GM19397 (cell line): ENCODE measurements around the gene TRIM10.
"Not testable (repeated sequence)": the region's sequence is repeated elsewhere in the genome, so short reads cannot be mapped to it uniquely, and the experiment has no call there.

Experiments
- ATAC-seq: cut with Tn5 transposase; IDR thresholded peaks from one replicate; pipeline ENCODE4 v1.9.1; 2021; ENCODE audit warnings: mild to moderate bottlenecking, moderate library complexity; ENCODE audit not compliant: unreplicated experiment

Gene TRIM10

DNA sequence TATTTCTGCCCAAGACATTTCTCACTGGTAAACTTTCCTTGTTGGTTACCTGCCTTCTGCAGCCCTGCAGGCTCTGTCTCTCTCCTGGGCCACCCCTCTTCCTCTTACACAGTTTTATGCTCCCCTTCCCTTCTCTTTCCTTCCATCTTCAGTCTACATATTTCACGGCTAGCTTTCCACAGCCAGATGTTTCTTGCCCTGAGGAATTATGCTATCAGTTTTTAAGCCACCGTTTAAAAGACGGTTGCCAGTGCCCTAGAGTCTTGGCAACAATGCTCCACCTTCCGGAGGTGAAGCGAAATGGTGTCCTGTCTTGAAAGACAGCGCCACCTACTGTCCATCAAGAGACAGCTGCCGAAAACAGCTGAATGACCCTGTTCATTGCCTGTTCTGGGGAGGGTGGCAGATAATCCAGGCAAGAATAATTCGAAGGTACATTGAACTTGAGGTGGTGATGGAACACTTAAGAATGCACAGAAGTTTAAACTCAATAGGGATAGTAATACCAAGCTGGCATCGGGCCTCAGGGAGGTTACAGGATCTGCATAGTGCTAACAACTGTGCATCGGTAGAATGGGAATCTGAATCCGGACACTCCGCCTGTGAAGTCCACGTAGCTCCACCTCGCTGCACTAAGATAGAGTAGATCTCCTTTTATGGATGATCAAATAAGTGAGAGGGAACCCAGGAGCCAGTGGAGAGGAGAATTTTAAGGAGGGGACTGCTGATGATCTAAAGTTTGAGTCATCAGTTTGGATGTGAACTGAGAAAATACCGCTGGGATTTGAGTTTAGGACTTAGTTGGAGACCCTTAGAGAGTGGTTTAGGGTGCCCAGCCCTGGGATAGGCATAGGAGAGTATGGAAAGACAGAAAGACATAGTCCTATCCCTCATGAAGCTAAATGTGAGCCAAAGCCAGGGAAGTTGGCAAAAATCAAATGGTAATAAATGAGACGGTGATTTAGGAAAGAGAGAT lies 29.8 kb downstream of the TRIM10 start:
- peak; percentile 75 for ATAC-seq

- ATAC-seq: no peak
These were observed 30.8 kb downstream of the TRIM10 start for GRCh38 chr6:30130179-30130679.

- ATAC-seq: no peak
These were observed 31.5 kb downstream of the TRIM10 start for GRCh38 chr6:30129265-30130178.

- ATAC-seq: no peak
These were observed 33.5 kb downstream of the TRIM10 start for GRCh38 chr6:30127238-30128093.

- ATAC-seq: no peak
These were observed 38.5 kb downstream of the TRIM10 start for GRCh38 chr6:30122515-30122914.

DNA sequence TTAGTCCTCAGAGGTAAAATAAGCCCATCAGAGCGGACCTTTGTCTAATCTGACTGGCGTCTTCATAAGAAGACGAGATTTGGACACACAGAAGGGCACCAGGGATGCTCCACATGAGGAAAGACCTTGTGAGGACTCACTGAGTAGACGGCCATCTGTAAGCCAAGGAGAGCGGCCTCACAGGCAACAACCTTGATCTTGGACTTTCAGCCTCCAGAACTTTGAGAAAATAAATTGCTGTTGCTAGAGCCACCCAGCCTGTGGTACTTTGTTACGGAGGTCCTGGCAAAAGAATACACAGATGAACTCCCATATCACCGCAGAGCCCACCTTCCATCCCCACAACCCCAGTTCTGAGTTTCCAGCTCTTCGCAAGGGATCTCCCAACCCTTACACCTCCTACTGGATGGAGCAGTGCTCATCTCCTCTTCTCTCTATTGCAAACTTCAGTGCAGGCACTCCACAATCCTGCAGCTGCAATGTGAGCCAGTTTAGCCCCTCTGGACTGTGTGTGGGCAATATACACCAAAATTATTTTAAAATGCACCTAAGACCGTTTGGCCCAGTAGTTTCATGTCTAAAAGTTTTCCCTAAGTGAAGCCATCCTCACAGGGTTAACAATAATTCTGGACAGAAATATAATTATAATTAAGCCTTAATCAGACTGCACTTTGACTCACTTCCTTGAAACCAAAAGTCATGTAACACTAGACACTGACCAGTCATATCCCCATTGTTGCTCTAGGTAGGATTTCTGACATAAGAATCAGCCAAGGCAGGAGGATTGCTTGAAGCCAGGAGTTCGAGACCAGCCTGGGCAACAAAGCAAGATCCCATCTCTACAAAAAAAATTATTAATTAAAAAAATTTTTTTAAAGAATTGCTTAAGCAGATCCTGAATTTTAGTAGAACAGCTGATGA lies 39.3 kb downstream of the TRIM10 start:
- no peak for ATAC-seq

DNA sequence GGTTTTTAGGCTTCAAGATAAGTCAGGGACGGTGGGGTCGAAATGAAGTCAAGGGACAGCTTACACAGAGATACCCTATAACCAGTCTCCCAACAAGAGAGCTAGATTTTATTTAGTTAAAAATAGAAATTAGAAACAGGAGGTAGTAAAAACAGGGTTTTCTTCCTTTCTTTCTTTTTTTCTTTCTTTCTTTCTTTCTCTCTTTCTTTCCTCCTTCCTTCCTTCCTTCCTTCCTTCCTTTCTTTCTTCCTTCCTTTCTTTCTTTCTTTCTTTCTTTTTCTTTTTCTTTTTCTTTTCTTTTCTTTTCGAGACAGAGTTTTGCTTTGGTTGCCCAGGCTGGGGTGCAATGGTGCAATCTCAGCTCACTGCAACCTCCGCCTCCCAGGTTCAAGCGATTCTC lies 42.3 kb downstream of the TRIM10 start:
- not testable (repeated sequence) for ATAC-seq

GRCh38 chr6:30116724-30117123 lies 44.3 kb downstream of the TRIM10 start:
- no peak for ATAC-seq

GRCh38 chr6:30113841-30114240 lies 47.2 kb downstream of the TRIM10 start:
- ATAC-seq: no peak

DNA sequence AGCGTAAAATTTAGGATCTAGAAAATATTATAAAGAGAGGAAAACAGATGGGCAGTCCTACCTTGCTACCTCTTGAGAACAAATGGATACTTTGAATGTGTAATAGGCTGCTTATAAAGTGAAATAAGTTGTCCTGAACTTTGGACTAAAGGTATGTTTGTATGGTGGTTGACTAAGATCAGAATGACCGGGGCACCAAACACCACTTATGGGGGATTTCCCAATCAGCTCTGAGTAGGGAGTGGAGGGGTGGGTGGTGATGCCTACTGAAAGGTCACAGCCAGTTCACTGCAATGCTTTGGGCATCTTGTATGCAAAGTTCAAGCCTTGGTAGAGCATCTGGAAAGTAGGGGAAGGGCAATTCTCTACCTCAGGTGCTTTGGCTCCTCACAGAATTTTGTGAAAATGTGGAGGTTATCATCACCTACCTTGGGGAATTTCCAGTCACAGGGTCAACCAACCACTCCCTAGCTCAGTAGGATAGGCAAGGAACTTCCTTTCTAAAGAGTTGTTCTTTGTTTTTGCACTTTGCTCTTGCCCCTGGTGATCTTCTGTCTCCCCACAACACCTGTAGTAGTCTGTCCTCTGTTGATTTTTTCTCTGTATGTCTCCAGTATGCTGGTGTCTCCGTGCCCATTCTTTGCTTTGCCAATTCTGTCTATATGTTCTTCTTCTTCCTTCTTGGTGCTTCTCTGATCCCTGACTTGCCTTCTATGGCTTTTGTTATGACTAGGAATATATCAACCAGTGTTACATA lies 47.8 kb downstream of the TRIM10 start, which contains the start of gene TRIM31:
Gene TRIM31 (minus strand): TSS at position 88 of the 757 bp plus-strand sequence. CDS start 285 bp downstream, outside the sequence.
- peak; percentile 74 for ATAC-seq

GRCh38 chr6:30112402-30112994 lies 48.5 kb downstream of the TRIM10 start:
- no peak for ATAC-seq

- no peak for ATAC-seq
These were observed 49.6 kb downstream of the TRIM10 start for GRCh38 chr6:30111266-30111856.

GRCh38 chr6:30104661-30105060 lies 56.4 kb downstream of the TRIM10 start:
- no peak for ATAC-seq

DNA sequence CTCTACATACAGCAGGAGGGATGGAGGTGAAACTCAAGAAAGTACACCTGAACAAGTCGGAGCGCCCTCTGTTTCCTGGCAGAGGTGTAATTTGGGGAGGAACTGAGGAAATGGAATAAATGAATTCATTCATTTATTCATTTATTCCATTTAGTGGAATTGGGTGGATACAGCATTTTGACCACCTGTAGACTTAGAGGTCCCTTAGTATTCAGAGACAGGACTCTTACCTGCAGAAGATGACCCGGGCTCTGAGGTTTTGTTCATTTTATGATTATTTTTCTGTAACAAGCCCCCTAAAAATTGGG lies 57.2 kb downstream of the TRIM10 start:
- ATAC-seq: no peak

GRCh38 chr6:30102970-30103871 lies 57.8 kb downstream of the TRIM10 start:
- no peak for ATAC-seq

DNA sequence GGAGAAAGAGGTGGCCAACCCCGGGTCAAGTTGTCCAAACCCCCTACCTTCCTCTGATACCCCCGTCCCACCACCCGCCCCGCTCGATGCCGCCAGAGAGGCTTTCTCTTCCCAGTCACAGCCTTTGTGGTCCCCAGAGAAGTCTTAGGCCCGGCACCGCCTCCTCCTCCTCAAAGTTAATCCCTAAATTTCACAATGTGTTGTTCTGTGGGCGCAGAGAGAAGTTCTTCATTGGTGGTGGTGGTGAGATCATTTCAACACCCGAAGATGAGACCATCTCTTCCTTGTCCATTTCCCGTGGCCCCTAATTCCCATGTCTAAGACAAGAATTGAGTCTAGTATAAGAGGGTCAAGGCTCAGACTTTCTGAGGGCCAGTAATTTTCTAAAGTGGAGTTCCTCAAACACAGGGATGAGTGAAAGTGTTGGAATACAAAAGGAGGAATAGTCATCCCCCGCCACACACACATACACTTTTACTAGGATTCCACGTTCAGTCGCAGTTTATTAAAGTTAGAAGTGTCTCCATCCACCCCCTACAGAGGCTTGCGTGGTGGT lies 58.5 kb downstream of the TRIM10 start:
- ATAC-seq: no peak
